HepG2 (cell line): ENCODE results near the gene TMEM87B. TPM values are rescaled to one million over a fixed set of nuclear protein-coding genes. Genes with fewer than 3 reads are reported as not detected.

Experiments
- AHR ChIP-seq: IDR thresholded peaks from 2 replicates; pipeline ENCODE4 v1.6.1; 2018; ENCODE audit warnings: missing genetic modification reagents, missing compliant biosample characterization
- BRCA1 ChIP-seq: sonication (generic); formaldehyde crosslinking; IDR thresholded peaks from 2 replicates; pipeline ENCODE4 v1.4.0; 2020; ENCODE audit warnings: missing genetic modification reagents
- MTERF4 ChIP-seq: sonication (generic); formaldehyde crosslinking; IDR thresholded peaks from 2 replicates; pipeline ENCODE4 v1.8.0; 2023; ENCODE audit warnings: mild to moderate bottlenecking, missing genetic modification reagents
- NCOR1 ChIP-seq: fragments of 200-600 bp; sonication (generic); IDR thresholded peaks from 2 replicates; pipeline ENCODE4 v1.7.0; 2017; ENCODE audit warnings: antibody characterized with exemption, low read length, borderline replicate concordance
- SRSF1 ChIP-seq: fragments of 200-400 bp; formaldehyde crosslinking; optimal IDR thresholded peaks from 2 replicates; pipeline ENCODE3; 2017; ENCODE audit warnings: mild to moderate bottlenecking, low read depth, low read length, moderate library complexity
- TBX3 ChIP-seq: fragments of 450-650 bp; IDR thresholded peaks from 2 replicates; pipeline ENCODE4 v1.6.1; 2017; ENCODE audit warnings: antibody characterized with exemption, mild to moderate bottlenecking, inconsistent platforms, borderline replicate concordance
- TERF1 ChIP-seq: sonication (generic); formaldehyde crosslinking; IDR thresholded peaks from 2 replicates; pipeline ENCODE4 v1.8.0; 2022; ENCODE audit warnings: mild to moderate bottlenecking, missing genetic modification reagents, moderate library complexity
- YEATS4 ChIP-seq: sonication (generic); formaldehyde crosslinking; IDR thresholded peaks from 2 replicates; pipeline ENCODE4 v1.4.0; 2020; ENCODE audit warnings: missing genetic modification reagents, borderline replicate concordance
- ZBTB38 ChIP-seq: sonication (generic); formaldehyde crosslinking; IDR thresholded peaks from 2 replicates; pipeline ENCODE4 v1.5.1; 2020; ENCODE audit warnings: mild to moderate bottlenecking, missing genetic modification reagents
- ZBTB49 ChIP-seq: sonication (generic); formaldehyde crosslinking; IDR thresholded peaks from 2 replicates; pipeline ENCODE4 v1.4.0; 2020; ENCODE audit warnings: missing genetic modification reagents, borderline replicate concordance
- ZMYM2 ChIP-seq: sonication (generic); formaldehyde crosslinking; IDR thresholded peaks from 2 replicates; pipeline ENCODE4 v1.8.0; 2022; ENCODE audit warnings: mild to moderate bottlenecking, missing genetic modification reagents
- ZMYM4 ChIP-seq: sonication (generic); formaldehyde crosslinking; IDR thresholded peaks from 2 replicates; pipeline ENCODE4 v1.8.1; 2023; ENCODE audit warnings: mild to moderate bottlenecking, missing genetic modification reagents
- ZNF160 ChIP-seq: sonication (generic); formaldehyde crosslinking; IDR thresholded peaks from 2 replicates; pipeline ENCODE4 v1.8.0; 2022; ENCODE audit warnings: mild to moderate bottlenecking, inconsistent platforms, missing genetic modification reagents
- ZNF296 ChIP-seq: sonication (generic); formaldehyde crosslinking; conservative IDR thresholded peaks from 2 replicates; pipeline ENCODE4 v1.5.0; 2020; ENCODE audit warnings: mild to moderate bottlenecking, missing genetic modification reagents
- ZNF317 ChIP-seq: sonication (generic); formaldehyde crosslinking; IDR thresholded peaks from 2 replicates; pipeline ENCODE4 v1.5.0; 2020; ENCODE audit warnings: mild to moderate bottlenecking, missing genetic modification reagents
- ZNF616 ChIP-seq: sonication (generic); formaldehyde crosslinking; IDR thresholded peaks from 2 replicates; pipeline ENCODE4 v1.5.0; 2020; ENCODE audit warnings: low read depth, mild to moderate bottlenecking, missing genetic modification reagents
- ZNF879 ChIP-seq: sonication (generic); formaldehyde crosslinking; IDR thresholded peaks from 2 replicates; pipeline ENCODE4 v1.8.1; 2023; ENCODE audit warnings: missing genetic modification reagents
- ZXDC ChIP-seq: sonication (generic); formaldehyde crosslinking; IDR thresholded peaks from 2 replicates; pipeline ENCODE4 v1.5.0; 2020; ENCODE audit warnings: mild to moderate bottlenecking, missing genetic modification reagents
- polyA plus RNA-seq, 8 experiments: library from polyadenylated mRNA; depleted of rRNA in 3 of 8; stranded (reverse) in 7 of 8; unstranded in 1 of 8; fragments of >200 nt; fragmentation: Illumina TruSeq in 4 of 8; extraction: Trizol in 4 of 8; gene quantifications; 2 replicates each; pipeline versions ENCODE4 v1.2.1 to v1.2.3, GENCODE V29; 2011 to 2016; ENCODE audit warnings: low read depth in 4 of 8, missing spikeins in 1 of 8, mixed read lengths in 1 of 8; ENCODE audit not compliant: insufficient read depth in 1 of 8
- total RNA-seq, 5 experiments: library from RNA; depleted of rRNA; stranded (reverse); fragments of >200 nt; fragmentation: Illumina TruSeq; extraction: Trizol; gene quantifications; 2 replicates each; pipeline ENCODE4 v1.2.3, GENCODE V29; 2016; ENCODE audit warnings: low read depth in 1 of 5

TMEM87B gene
- total and polyA plus RNA-seq, 2 of the 13 experiments (the other 11 are each of a cell fraction or from before 2014, with no cell fraction given) = 15.1 to 16.2 TPM

- TF ChIP-seq ZXDC = no peak
- TF ChIP-seq TERF1 (CRISPR knock-in tag) = no peak
- TF ChIP-seq BRCA1 (CRISPR knock-in tag) = no peak
- no peak for TF ChIP-seq NCOR1
- peak; percentile 2; the same call in 1 of the 2 replicates for TF ChIP-seq YEATS4
- TF ChIP-seq ZBTB38 (CRISPR knock-in tag) = 0 out of 2 replicates have a peak, but pooled peaks have one; percentile 2
- TF ChIP-seq SRSF1 = no peak
- no peak for TF ChIP-seq AHR
- peak; percentile 83; the same call in 1 of the 2 replicates for TF ChIP-seq ZNF296 (CRISPR knock-in tag)
- 0 out of 2 replicates have a peak, but pooled peaks have one; percentile 41 for TF ChIP-seq ZNF616 (CRISPR knock-in tag)
- TF ChIP-seq ZMYM4 (CRISPR knock-in tag) = no peak
- no peak for TF ChIP-seq TBX3
- TF ChIP-seq ZNF879 (CRISPR knock-in tag) = no peak
- TF ChIP-seq ZNF160 = no peak
- TF ChIP-seq ZMYM2 (CRISPR knock-in tag) = no peak
- TF ChIP-seq ZNF317 (CRISPR knock-in tag) = no peak
- no peak; the same call in 1 of the 2 replicates for TF ChIP-seq MTERF4
- TF ChIP-seq ZBTB49 (CRISPR knock-in tag) = no peak
These were observed 83.3 kb downstream of the TMEM87B start, which contains the start of gene FBLN7 (continued) for GRCh38 chr2:112138159-112139032.
